Tibial artery (tissue), 4 donors: ENCODE data around the gene ZKSCAN3.

Experiments used
- DNase-seq, 2 donors: peaks; one replicate each; pipeline ENCODE4 v3.0.0-alpha.2; 2019
- H3K27ac ChIP-seq, 2 donors: fragments of 200-600 bp; sonication (generic) in 1 of 2; 1 replicate in 1 of 2; 2 replicates in 1 of 2; pipeline ENCODE4 v1.5.1; 2018 to 2019; ENCODE audit warnings: mild to moderate bottlenecking in 1 of 2
- H3K27me3 ChIP-seq, 2 donors: fragments of 200-600 bp; sonication (generic) in 1 of 2; one replicate each; pipeline versions ENCODE4 v1.5.1 to v1.6.0; 2016 to 2019
- H3K36me3 ChIP-seq, 3 donors: fragments of 200-600 bp; sonication (generic) in 2 of 3; one replicate each; pipeline ENCODE4 v1.5.1; 2016 to 2019; ENCODE audit warnings: mild to moderate bottlenecking in 2 of 3
- H3K4me1 ChIP-seq, 4 donors: fragments of 200-600 bp; sonication (generic) in 2 of 4; 1 replicate in 3 of 4; 2 replicates in 1 of 4; pipeline ENCODE4 v1.5.1; 2016 to 2019
- H3K4me3 ChIP-seq, 2 donors: fragments of 200-600 bp; sonication (generic) in 1 of 2; 1 replicate in 1 of 2; 2 replicates in 1 of 2; pipeline ENCODE4 v1.5.1; 2018 to 2019; ENCODE audit warnings: mild to moderate bottlenecking in 2 of 2
- H3K9me3 ChIP-seq, 3 donors: fragments of 200-600 bp; sonication (generic) in 1 of 3; one replicate each; pipeline ENCODE4 v1.5.1; 2016 to 2019
- intact Hi-C: fragments of 100-400 bp; cut with DNase I; formaldehyde crosslinking; loops from one replicate; pipeline ENCODE4 v1.15.0; 2023; ENCODE audit warnings: low total_unique reads
- TF ChIP-seq, protein P1 (sequence below), 2 experiments: fragments of 200-600 bp in 1 of 2; fragments of 450-650 bp in 1 of 2; IDR thresholded peaks; one replicate each; pipeline ENCODE4 v1.5.1; 2017 to 2019; ENCODE audit warnings: antibody characterized with exemption in 2 of 2, mild to moderate bottlenecking in 1 of 2, moderate library complexity in 1 of 2

The ZKSCAN3 gene

GRCh38 chr6:28408076-28408802 lies 58.5 kb downstream of the ZKSCAN3 start:
- Histone ChIP-seq H3K4me3 (no peak overlapping the region), H3K27me3 (no peaks in the 10 kb centered on the region), H3K27ac (no peak overlapping the region), H3K36me3 (no peaks in the 10 kb centered on the region), H3K9me3 (peaks cover 0 to 8% (median 0%) of the 10 kb centered on the region in 3 donors), H3K4me1 (no peaks in the 10 kb centered on the region)
- intact Hi-C loops = no loop called here
- no peak for DNase-seq
- TF ChIP-seq, protein P1, sequence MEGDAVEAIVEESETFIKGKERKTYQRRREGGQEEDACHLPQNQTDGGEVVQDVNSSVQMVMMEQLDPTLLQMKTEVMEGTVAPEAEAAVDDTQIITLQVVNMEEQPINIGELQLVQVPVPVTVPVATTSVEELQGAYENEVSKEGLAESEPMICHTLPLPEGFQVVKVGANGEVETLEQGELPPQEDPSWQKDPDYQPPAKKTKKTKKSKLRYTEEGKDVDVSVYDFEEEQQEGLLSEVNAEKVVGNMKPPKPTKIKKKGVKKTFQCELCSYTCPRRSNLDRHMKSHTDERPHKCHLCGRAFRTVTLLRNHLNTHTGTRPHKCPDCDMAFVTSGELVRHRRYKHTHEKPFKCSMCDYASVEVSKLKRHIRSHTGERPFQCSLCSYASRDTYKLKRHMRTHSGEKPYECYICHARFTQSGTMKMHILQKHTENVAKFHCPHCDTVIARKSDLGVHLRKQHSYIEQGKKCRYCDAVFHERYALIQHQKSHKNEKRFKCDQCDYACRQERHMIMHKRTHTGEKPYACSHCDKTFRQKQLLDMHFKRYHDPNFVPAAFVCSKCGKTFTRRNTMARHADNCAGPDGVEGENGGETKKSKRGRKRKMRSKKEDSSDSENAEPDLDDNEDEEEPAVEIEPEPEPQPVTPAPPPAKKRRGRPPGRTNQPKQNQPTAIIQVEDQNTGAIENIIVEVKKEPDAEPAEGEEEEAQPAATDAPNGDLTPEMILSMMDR (IDR thresholded peaks at IDR 0.05) = no peak

DNA sequence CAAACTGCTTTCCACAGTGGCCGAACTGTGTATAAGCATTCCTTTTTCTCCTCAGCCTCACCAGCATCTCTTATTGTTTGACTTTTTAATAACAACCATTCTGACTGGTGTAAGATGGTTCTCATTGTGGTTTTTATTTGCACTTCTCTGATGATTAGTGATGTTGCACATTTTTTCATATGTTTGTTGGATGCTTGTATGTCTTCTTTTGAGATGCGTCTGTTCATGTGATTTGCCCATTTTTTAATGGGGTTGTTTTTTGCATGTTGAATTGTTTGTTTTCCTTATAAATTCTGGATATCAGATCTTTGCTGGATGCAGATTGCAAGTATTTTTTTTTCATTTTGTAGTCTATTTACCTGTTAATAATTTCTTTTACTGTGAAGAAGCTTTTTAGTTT lies 61.0 kb downstream of the ZKSCAN3 start:
- TF ChIP-seq, protein P1 (IDR thresholded peaks at IDR 0.05) = no peak
- Histone ChIP-seq H3K9me3 (peaks cover 0 to 12% (median 3%) of the 10 kb centered on the region in 3 donors), H3K36me3 (no peaks in the 10 kb centered on the region), H3K4me3 (no peak overlapping the region), H3K27me3 (no peaks in the 10 kb centered on the region), H3K4me1 (no peaks in the 10 kb centered on the region), H3K27ac (no peak overlapping the region)
- intact Hi-C loops = no loop called here
- DNase-seq = no peak

- intact Hi-C loops = no loop called here
- Histone ChIP-seq H3K27ac (no peak overlapping the region), H3K4me1 (no peaks in the 10 kb centered on the region), H3K4me3 (no peak overlapping the region), H3K36me3 (no peaks in the 10 kb centered on the region), H3K27me3 (no peaks in the 10 kb centered on the region), H3K9me3 (peaks cover 0 to 12% (median 3%) of the 10 kb centered on the region in 3 donors)
- no peak for DNase-seq
- TF ChIP-seq, protein P1 (IDR thresholded peaks at IDR 0.05) = no peak
These were observed 63.9 kb downstream of the ZKSCAN3 start for GRCh38 chr6:28413681-28414080.
